WERI-Rb-1 (cell line): Measurements from ENCODE around the gene TOPBP1.

Source experiments
- DNase-seq: peaks from one replicate; pipeline ENCODE4 v3.0.0-alpha.2; 2020
- H3K27ac ChIP-seq: fragments of 250-450 bp; sonication (Bioruptor Pico); 2 replicates; pipeline ENCODE4 v1.5.1; 2020; ENCODE audit warnings: mild to moderate bottlenecking, moderate library complexity
- H3K27me3 ChIP-seq: fragments of 250-450 bp; sonication (Bioruptor Pico); 2 replicates; pipeline ENCODE4 v1.5.1; 2021; ENCODE audit warnings: mild to moderate bottlenecking, low read depth, moderate library complexity; ENCODE audit not compliant: insufficient read depth, severe bottlenecking
- H3K36me3 ChIP-seq: fragments of 250-450 bp; sonication (Bioruptor Pico); 2 replicates; pipeline ENCODE4 v1.5.1; 2020; ENCODE audit warnings: mild to moderate bottlenecking, moderate library complexity
- H3K4me3 ChIP-seq: 2 replicates; pipeline ENCODE4 v1.5.1; 2011; ENCODE audit warnings: low read depth, mild to moderate bottlenecking, control low read depth, low read length
- H3K9me3 ChIP-seq: fragments of 250-450 bp; sonication (Bioruptor Pico); 2 replicates; pipeline ENCODE4 v1.5.1; 2021; ENCODE audit warnings: mild to moderate bottlenecking, moderate library complexity; ENCODE audit not compliant: severe bottlenecking
- TF ChIP-seq, protein P1 (sequence below): IDR thresholded peaks from 2 replicates; pipeline ENCODE4 v1.5.1; 2011; ENCODE audit warnings: low read depth, mild to moderate bottlenecking, control low read depth, inconsistent platforms, low read length

The TOPBP1 gene

DNA sequence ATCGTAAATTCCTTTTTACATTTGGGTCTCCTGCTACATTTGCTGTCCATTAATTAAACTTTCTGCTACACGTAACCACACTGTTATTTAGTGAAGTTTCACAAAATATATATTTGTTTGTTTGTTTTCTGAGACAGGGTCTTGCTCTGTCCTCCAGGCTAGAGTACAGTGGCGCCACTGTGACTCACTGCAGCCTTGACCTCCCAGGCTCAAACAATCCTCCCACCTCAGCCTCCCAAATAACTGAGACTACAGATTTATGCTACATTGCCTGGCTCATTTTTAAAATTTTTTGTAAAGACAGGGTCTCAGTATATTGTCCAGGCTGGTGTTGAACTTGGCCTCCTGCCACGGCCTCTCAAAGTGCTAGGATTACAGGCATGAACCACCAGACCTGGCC is 20.5 kb downstream of the TOPBP1 start:
- Histone ChIP-seq H3K27ac (no peak overlapping the region), H3K4me3 (no peak overlapping the region), H3K36me3 (peaks cover 88% of the 10 kb centered on the region), H3K27me3 (no peaks in the 10 kb centered on the region), H3K9me3 (no peaks in the 10 kb centered on the region)
- DNase-seq = no peak
- TF ChIP-seq, protein P1, sequence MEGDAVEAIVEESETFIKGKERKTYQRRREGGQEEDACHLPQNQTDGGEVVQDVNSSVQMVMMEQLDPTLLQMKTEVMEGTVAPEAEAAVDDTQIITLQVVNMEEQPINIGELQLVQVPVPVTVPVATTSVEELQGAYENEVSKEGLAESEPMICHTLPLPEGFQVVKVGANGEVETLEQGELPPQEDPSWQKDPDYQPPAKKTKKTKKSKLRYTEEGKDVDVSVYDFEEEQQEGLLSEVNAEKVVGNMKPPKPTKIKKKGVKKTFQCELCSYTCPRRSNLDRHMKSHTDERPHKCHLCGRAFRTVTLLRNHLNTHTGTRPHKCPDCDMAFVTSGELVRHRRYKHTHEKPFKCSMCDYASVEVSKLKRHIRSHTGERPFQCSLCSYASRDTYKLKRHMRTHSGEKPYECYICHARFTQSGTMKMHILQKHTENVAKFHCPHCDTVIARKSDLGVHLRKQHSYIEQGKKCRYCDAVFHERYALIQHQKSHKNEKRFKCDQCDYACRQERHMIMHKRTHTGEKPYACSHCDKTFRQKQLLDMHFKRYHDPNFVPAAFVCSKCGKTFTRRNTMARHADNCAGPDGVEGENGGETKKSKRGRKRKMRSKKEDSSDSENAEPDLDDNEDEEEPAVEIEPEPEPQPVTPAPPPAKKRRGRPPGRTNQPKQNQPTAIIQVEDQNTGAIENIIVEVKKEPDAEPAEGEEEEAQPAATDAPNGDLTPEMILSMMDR = no peak

DNA sequence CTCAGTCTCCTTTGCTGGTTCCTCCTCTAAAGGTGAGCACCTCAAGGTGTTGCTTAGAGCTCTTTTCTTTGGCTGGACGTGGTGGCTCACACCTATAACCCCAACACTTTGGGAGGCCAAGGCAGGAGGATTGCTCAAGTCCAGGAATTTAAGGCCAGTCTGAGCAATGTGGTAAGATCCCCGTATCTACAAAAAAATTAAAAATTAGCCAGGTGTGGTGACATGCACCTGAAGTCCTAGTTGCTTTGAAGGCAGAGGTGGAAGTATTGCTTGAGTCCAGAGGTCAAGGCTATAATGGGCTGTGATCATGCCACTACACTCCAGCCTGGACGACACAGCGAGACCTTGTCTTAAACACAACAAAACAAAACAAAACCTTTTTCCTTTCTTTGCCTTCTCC is 28.3 kb downstream of the TOPBP1 start:
- peaks cover 69% of the 10 kb centered on the region for H3K36me3 ChIP-seq

DNA sequence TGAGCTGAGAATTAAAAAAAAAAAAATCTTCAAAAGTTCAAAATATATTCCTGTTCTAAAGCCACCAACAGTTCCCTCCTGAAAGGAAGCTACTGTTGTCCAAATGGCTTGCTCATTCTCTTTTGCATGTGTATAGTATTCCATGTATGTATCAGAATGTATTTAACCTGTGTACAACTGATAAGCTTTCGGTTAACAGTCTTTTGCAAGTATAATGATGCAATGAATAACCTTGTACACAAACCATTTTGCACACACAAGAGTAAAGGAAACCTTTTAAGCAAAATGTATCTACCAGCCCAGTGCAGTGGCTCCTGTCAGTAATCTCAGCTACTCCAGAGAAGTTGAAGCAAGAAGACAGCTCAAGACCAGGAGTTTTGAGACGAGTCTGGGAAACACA is 32.6 kb downstream of the TOPBP1 start:
- Histone ChIP-seq H3K9me3 (no peaks in the 10 kb centered on the region), H3K27me3 (no peaks in the 10 kb centered on the region), H3K4me3 (no peak overlapping the region), H3K27ac (no peak overlapping the region), H3K36me3 (peaks cover 70% of the 10 kb centered on the region)
- no peak for DNase-seq
- TF ChIP-seq, protein P1 = no peak

More for the DNA sequence above, 28.3 kb downstream of the TOPBP1 start:
- TF ChIP-seq, protein P1 = no peak
- no peak overlapping the region for H3K4me3 ChIP-seq
- no peaks in the 10 kb centered on the region for H3K27me3 ChIP-seq
- no peaks in the 10 kb centered on the region for H3K9me3 ChIP-seq
- DNase-seq = no peak
- H3K27ac ChIP-seq = no peak overlapping the region

DNA sequence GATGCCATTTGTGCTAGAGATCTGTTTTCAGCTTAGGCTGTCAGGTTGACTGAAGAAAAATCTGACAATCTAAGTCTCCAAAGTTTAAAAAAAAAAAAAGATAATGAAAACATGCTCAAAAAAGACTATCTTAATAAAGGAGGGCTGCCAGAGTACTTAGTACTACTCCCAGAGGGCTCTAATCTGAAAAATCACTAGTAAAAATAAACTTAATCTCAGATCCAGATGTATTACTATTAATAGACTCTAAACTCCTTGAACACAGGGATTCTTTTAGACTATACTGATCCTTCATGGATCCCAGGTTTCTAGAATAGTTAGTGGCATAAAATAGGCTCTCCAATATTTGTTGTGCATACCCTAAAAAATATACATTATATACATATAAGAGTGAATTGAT is 34.0 kb downstream of the TOPBP1 start:
- no peak for DNase-seq
- Histone ChIP-seq H3K36me3 (peaks cover 71% of the 10 kb centered on the region), H3K9me3 (no peaks in the 10 kb centered on the region), H3K27ac (no peak overlapping the region), H3K4me3 (no peak overlapping the region), H3K27me3 (no peaks in the 10 kb centered on the region)
- TF ChIP-seq, protein P1 = no peak

DNA sequence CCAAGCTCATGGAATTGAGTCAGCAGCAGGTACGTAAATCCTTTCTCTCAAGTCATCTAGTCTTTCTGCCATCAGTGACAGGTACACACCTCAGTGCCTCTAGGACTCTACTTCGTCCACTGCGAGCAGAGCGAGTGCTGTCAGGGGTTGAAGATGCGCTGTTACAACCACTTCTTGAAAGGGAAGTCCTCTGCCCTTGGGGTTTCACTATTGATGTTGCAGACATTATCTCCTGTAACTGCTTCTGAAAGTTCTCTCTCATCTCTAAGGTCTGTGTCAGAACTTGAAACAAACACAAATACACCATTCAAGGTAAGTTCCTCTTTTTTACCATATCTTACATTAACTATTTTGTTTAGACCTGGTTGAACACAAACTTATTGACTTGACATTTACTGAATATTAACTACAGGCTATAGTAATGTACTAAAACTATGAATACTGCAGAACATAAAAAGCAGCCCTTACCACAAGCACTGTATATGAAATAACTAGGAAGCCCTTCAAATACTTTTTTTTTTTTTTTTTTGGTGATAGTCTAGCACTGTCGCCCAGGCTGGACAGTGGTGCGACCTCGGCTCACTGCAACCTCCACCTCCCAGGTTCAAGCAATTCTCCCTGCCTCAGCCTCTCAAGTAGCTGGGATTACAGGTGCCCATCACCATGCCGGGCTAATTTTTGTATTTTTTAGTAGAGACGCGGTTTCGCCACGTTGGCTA is 41.5 kb downstream of the TOPBP1 start:
- DNase-seq = no peak
- Histone ChIP-seq H3K4me3 (no peak overlapping the region), H3K27me3 (no peaks in the 10 kb centered on the region), H3K36me3 (peaks cover 73% of the 10 kb centered on the region), H3K27ac (no peak overlapping the region), H3K9me3 (no peaks in the 10 kb centered on the region)
- TF ChIP-seq, protein P1 = no peak

DNA sequence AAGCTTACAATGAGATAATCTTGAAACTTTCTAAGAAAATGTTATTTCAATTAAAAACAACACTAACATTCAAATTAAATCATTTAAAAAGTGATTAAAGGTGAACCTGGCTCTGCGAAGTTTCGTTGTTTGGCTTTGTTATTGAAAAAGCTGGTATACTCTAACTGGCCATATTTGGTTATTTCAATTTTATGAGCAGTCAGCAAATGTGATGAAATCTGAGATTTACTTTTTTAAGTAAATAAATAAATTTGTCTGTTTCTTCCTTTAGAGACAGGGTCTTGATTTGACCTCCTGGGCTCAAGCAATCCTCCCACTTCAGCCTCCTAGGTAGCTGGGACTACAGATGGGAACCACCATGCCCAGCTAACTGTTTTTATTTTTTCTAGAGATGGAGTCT is 50.2 kb downstream of the TOPBP1 start:
- peaks cover 65% of the 10 kb centered on the region for H3K36me3 ChIP-seq
- TF ChIP-seq, protein P1 = no peak
- H3K4me3 ChIP-seq = no peak overlapping the region
- no peaks in the 10 kb centered on the region for H3K9me3 ChIP-seq
- H3K27ac ChIP-seq = no peak overlapping the region
- no peaks in the 10 kb centered on the region for H3K27me3 ChIP-seq
- DNase-seq = no peak
